Measurements from ENCODE around the gene ZNF500. TPM values are rescaled to one million over a fixed set of nuclear protein-coding genes. Genes with fewer than 3 reads are reported as not detected.

ZNF500 gene
- total and polyA plus RNA-seq, 2 donors (not counting 1 experiment from before 2014, with no cell fraction given): 12.0 to 26.5 TPM

- DNase-seq (no peak), ATAC-seq (ENCODE audit: low read depth) (no peak)
- Mint-ChIP-seq H3K4me3 (no peak overlapping the region), H3K27me3 (no peaks in the 10 kb centered on the region), H3K27ac (no peak overlapping the region), H3K4me1 (no peaks in the 10 kb centered on the region), H3K9me3 (ENCODE audit: insufficient read depth) (no peaks in the 10 kb centered on the region)
- Histone ChIP-seq H3K79me2 (ENCODE audit: control insufficient read depth, insufficient read depth, low read length) (no peaks in the 10 kb centered on the region), H3K9me3 (ENCODE audit: control extremely low read depth in 1 of 3, control insufficient read depth in 2 of 3, insufficient read depth in 1 of 3, low read length in 2 of 3) (no peaks in the 10 kb centered on the region), H3K36me3 (replicated peaks in 1 of 2; ENCODE audit: control extremely low read depth in 1 of 2, control insufficient read depth in 1 of 2, extremely low read depth in 1 of 2, insufficient read depth in 2 of 2, low read length in 1 of 2) (no peaks in the 10 kb centered on the region), H3K4me1 (ENCODE audit: control insufficient read depth in 2 of 2, insufficient read depth in 2 of 2, low read length in 2 of 2) (no peaks in the 10 kb centered on the region), H3K9ac (ENCODE audit: low read length) (no peak overlapping the region), H3K27ac (ENCODE audit: low read length in 2 of 2) (no peak overlapping the region), H2AFZ (ENCODE audit: insufficient read depth, low read depth, low read length, poor library complexity, severe bottlenecking) (no peak overlapping the region), H3K4me3 (ENCODE audit: control extremely low read depth in 1 of 5, extremely low read depth in 1 of 5, insufficient read depth in 1 of 5, low read depth in 2 of 5, low read length in 4 of 5) (no peak overlapping the region), H4K20me1 (ENCODE audit: control insufficient read depth, insufficient read depth, low read length, poor library complexity, severe bottlenecking) (no peaks in the 10 kb centered on the region), H3K4me2 (replicated peaks; ENCODE audit: low read depth, low read length, poor library complexity, severe bottlenecking) (no peak overlapping the region), H3K27me3 (replicated peaks in 1 of 4; ENCODE audit: control extremely low read depth in 1 of 4, control insufficient read depth in 3 of 4, insufficient read depth in 4 of 4, low read length in 3 of 4) (peaks cover 0 to 6% (median 0%) of the 10 kb centered on the region in 4 experiments)
- ChIA-PET POLR2A (no interaction called here), CTCF (no interaction called here)
- TF ChIP-seq EZH2 (IDR thresholded peaks at IDR 0.05; ENCODE audit: borderline replicate concordance, insufficient read depth, low read depth, low read length, poor library complexity, severe bottlenecking) (no peak), CTCF (IDR thresholded peaks at IDR 0.05) (no peak)
- WGBS (ENCODE audit: insufficient coverage): 87% methylated on average over 2 of the region's 9 CpGs
- intact Hi-C loops (cut with micrococcal nuclease): no loop called here
Observed at GRCh38 chr16:4788489-4788889, 21.5 kb upstream of the ZNF500 start.

GRCh38 chr16:4787627-4788482 lies 20.9 kb upstream of the ZNF500 start, which contains the start of gene SEPTIN12:
SEPTIN12 (minus strand) TSS chr16:4788345; CDS start chr16:4787645, 700 bp downstream.
- ChIA-PET POLR2A (no interaction called here), CTCF (interaction anchor here (0.6 kb wide), 1 partner anchor 498 kb away, joined by 3 read pairs; no protein-coding TSS in a partner anchor)
- H3K79me2 ChIP-seq (ENCODE audit: control insufficient read depth, insufficient read depth, low read length): no peaks in the 10 kb centered on the region
- Mint-ChIP-seq H3K4me3 (no peak within 1 kb of the TSS), H3K9me3 (ENCODE audit: insufficient read depth) (no peaks in the 10 kb centered on the region), H3K27ac (no peak within 1 kb of the TSS), H3K4me1 (no peaks in the 10 kb centered on the region), H3K27me3 (no peaks in the 10 kb centered on the region)
- H3K27ac ChIP-seq (ENCODE audit: low read length in 2 of 2): no peak within 1 kb of the TSS
- peaks cover 0 to 6% (median 0%) of the 10 kb centered on the region in 4 experiments for H3K27me3 ChIP-seq (replicated peaks in 1 of 4; ENCODE audit: control extremely low read depth in 1 of 4, control insufficient read depth in 3 of 4, insufficient read depth in 4 of 4, low read length in 3 of 4)
- intact Hi-C loops (cut with micrococcal nuclease): no loop called here
- DNase-seq (no peak), ATAC-seq (ENCODE audit: low read depth) (no peak)
- no peak within 1 kb of the TSS for H3K9ac ChIP-seq (ENCODE audit: low read length)
- no peaks in the 10 kb centered on the region for H3K4me1 ChIP-seq (ENCODE audit: control insufficient read depth in 2 of 2, insufficient read depth in 2 of 2, low read length in 2 of 2)
- no peak within 1 kb of the TSS for H3K4me3 ChIP-seq (ENCODE audit: control extremely low read depth in 1 of 5, extremely low read depth in 1 of 5, insufficient read depth in 1 of 5, low read depth in 2 of 5, low read length in 4 of 5)
- TF ChIP-seq CTCF (IDR thresholded peaks at IDR 0.05) (no peak), EZH2 (IDR thresholded peaks at IDR 0.05; ENCODE audit: borderline replicate concordance, insufficient read depth, low read depth, low read length, poor library complexity, severe bottlenecking) (no peak)
- H3K36me3 ChIP-seq (replicated peaks in 1 of 2; ENCODE audit: control extremely low read depth in 1 of 2, control insufficient read depth in 1 of 2, extremely low read depth in 1 of 2, insufficient read depth in 2 of 2, low read length in 1 of 2): no peaks in the 10 kb centered on the region
- no peaks in the 10 kb centered on the region for H3K9me3 ChIP-seq (ENCODE audit: control extremely low read depth in 1 of 3, control insufficient read depth in 2 of 3, insufficient read depth in 1 of 3, low read length in 2 of 3)
- no peak within 1 kb of the TSS for H2AFZ ChIP-seq (ENCODE audit: insufficient read depth, low read depth, low read length, poor library complexity, severe bottlenecking)
- WGBS (ENCODE audit: insufficient coverage): 87% methylated on average over 9 of the region's 14 CpGs
- no peaks in the 10 kb centered on the region for H4K20me1 ChIP-seq (ENCODE audit: control insufficient read depth, insufficient read depth, low read length, poor library complexity, severe bottlenecking)
- no peak within 1 kb of the TSS for H3K4me2 ChIP-seq (replicated peaks; ENCODE audit: low read depth, low read length, poor library complexity, severe bottlenecking)

Data from B cell (primary cell).